ENCODE results near the gene LMBRD2. TPM values are rescaled to one million over a fixed set of nuclear protein-coding genes. Genes with fewer than 3 reads are reported as not detected.

Gene LMBRD2
- total and polyA plus RNA-seq, 9 of the 15 experiments (the other 6 are each of a cell fraction or from before 2014, with no cell fraction given), result 2.1 to 24.2 (median 10.6) TPM

GRCh38 chr5:36178524-36178890, 26.8 kb upstream of the LMBRD2 start (continued):
- TF ChIP-seq THAP12 (CRISPR knock-in tag; IDR thresholded peaks at IDR 0.05) (no peak), HEY1 (CRISPR knock-in tag; IDR thresholded peaks at IDR 0.05; ENCODE audit: borderline replicate concordance) (no peak), TCF7L2 (IDR thresholded peaks at IDR 0.05; ENCODE audit: low read depth, low read length) (no peak), RBM14 (IDR thresholded peaks at IDR 0.05; ENCODE audit: borderline replicate concordance, insufficient read depth, low read depth, low read length) (no peak), KLF6 (CRISPR knock-in tag; IDR thresholded peaks at IDR 0.05; ENCODE audit: borderline replicate concordance) (no peak), MAFK (IDR thresholded peaks at IDR 0.05; ENCODE audit: low read length) (no peak), TFE3 (CRISPR knock-in tag; IDR thresholded peaks at IDR 0.05) (no peak), SMAD3 (CRISPR knock-in tag; conservative IDR thresholded peaks at IDR 0.05) (no peak), TCFL5 (CRISPR knock-in tag; conservative IDR thresholded peaks at IDR 0.05) (no peak), ZBTB34 (CRISPR knock-in tag; IDR thresholded peaks at IDR 0.05) (no peak)
